Astrocyte (in vitro differentiated cells and primary cell): ENCODE measurements around the gene WWP2. TPM values are rescaled to one million over a fixed set of nuclear protein-coding genes. Genes with fewer than 3 reads are reported as not detected.
A peak's percentile ranks its signal among the peaks of the same experiment; 100 is the strongest.

ENCODE experiments used
- microRNA-seq: library from miRNA; unstranded; fragments of <30 nt; microRNA quantifications from one replicate; pipeline ENCODE4 v1.2.0, GENCODE V29; 2020
- total RNA-seq: library from RNA; stranded (reverse); gene quantifications from 2 replicates; pipeline ENCODE4 v1.2.1, GENCODE V29; 2021

The WWP2 gene
- total RNA-seq, 1 donor from 2014 or later, result 28.7 TPM

Small RNA genes within 50 kb of the gene (microRNA-seq; reads per million reads assigned to microRNA genes)
- 4,747 reads per million, percentile 92 among the genes with 10 or more reads in this experiment for gene MIR140

Other genes starting within 250 kb of the WWP2 start
- gene NFAT5, start 196.4 kb upstream of the WWP2 start, total RNA-seq, result 79.1 and 96.2 TPM in 2 replicates
- gene NQO1, start 35.8 kb upstream of the WWP2 start, total RNA-seq, result 61.0 and 74.5 TPM in 2 replicates
- gene NOB1, start 7.4 kb upstream of the WWP2 start, total RNA-seq, result 41.9 and 46.0 TPM in 2 replicates
- 3.4 and 5.7 TPM in 2 replicates for gene CLEC18A, start 189.0 kb downstream of the WWP2 start, total RNA-seq